SW 1271 (cell line): Measurements from ENCODE around the gene CFAP45.
"Not testable (repeated sequence)": the region's sequence is repeated elsewhere in the genome, so short reads cannot be mapped to it uniquely, and the experiment has no call there.

Experiments
- DNase-seq, 2 experiments: peaks; one replicate each; lab custom pipeline; 2025; lab: John Stamatoyannopoulos, UW

CFAP45 gene

DNA sequence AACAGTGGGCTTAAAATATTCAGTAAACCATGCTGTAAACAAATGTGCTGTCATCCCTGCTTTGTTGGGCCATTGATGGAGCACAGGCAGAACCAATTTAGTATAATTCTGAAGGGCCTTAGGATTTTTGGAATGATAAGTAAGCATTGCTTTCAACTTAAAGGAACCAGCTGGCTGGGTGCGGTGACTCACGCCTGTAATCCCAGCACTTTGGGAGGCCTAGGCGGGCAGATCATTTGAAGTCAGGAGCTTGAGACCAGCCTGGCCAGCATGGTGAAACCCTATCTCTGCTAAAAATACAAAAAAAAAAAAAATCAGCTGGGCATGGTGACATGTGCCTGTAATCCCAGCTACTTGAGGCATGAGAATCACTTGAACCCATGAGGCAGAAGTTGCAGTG is 4.1 kb upstream of the CFAP45 start:
- not testable (repeated sequence) for DNase-seq

DNA sequence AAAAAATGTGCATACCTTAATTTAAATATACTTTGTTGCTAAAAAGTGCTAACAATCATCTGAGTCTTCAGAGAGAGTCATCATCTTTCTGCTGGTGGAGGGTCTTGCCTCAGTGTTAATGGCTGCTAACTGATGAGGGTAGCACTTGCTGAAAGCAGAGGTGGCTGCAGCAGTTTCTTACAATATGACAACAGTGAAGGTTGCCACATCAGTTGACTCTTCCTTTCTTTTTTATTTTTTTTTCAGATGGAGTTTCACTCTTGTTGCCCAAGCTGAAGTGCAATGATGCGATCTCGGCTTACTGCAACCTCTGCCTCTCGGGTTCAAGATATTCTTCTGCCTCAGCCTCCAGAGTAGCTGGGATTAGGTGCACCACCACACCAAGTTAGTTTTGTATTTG is 2.6 kb upstream of the CFAP45 start:
- no peak for DNase-seq

DNA sequence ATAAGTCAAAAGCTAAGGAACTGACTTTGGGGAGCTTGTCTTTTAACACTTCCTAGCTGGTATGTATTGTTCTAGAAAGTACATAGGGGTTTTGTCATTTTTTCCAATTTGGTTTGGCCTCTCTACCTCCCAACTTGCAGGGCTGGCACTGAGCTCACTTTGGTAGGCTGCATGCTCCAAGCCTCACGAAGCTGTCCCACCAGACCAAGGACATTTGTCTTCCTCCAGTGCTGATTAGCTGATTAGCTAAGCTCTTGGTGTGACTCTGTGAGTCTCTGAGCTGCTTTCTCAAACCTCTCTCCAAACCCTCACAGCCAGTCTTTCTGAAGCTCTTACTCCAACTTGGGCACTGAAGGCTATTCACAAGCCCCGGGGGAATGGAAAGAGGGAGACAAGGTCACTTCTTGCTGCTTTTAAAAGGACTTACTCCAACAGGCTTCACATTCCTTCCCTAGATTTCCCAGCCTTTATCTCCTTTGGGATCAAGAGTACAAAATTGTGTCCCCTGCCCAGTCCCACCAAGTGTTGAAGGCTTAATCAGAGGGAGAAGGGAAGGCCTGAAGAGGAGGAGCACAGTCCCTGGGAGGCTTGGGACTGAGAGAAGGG is 893 bp upstream of the CFAP45 start:
- DNase-seq: no peak

DNA sequence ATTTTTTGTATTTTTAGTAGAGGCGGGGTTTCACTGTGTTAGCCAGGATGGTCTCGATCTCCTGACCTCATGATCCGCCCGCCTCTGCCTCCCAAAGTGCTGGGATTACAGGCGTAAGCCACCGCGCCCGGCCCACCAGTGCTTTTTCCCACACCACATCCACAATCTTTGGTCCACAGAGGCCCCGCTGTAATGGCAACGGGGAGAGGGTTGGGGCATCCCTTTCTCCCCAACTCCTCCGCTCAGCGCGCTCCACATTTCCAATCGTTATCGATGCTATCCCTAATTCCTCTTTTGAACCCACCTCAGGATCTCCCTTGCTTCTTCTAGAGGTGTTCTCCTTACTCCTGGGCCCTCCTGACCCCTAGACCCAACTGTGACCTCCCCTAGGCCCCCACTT is 331 bp downstream of the CFAP45 start:
- DNase-seq: not testable (repeated sequence)

DNA sequence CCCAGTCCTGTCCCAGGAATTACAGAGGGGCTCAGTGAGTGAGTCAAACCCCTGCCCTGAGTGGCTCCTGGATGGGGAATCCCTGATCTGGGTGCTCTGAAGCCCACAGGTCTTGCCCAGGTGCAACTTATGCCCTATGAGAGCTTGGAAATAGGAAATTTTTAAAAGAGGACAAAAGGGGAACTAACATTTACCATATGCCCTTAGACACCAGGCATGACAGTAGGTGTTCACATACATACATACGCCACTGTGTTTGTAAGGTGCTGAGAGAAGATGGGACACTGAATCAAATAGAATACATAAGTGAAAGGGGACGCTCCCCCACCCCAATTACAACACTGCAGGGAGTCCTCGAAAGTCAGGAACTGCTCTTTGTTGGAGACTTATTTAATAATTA is 1.4 kb downstream of the CFAP45 start:
- DNase-seq: no peak

- no peak for DNase-seq
Observed at GRCh38 chr1:159897962-159898361, 2.0 kb downstream of the CFAP45 start.

DNA sequence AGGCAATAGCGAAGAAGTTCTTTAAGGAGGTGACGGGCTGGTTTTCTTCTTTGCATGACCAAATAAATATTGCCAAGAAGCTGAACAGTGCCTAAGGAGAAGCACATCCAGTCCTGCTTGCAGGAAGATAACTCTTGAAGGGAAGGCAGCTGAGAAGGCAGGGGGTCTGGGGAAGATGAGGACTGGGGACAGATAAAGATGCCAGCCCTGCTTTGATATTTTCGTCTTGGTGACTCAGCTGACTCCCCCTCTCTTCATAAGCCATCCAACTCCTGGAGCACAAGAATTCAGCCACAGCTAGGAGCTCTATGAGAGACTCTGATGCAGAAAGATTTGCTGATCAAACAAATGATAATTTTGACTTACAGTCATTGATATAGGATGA is 3.4 kb downstream of the CFAP45 start:
- no peak for DNase-seq

- no peak for DNase-seq
Observed at GRCh38 chr1:159895836-159896545, 4.0 kb downstream of the CFAP45 start.

GRCh38 chr1:159895286-159895685 is 4.7 kb downstream of the CFAP45 start:
- no peak for DNase-seq

GRCh38 chr1:159892944-159893343 is 7.0 kb downstream of the CFAP45 start:
- no peak for DNase-seq

DNA sequence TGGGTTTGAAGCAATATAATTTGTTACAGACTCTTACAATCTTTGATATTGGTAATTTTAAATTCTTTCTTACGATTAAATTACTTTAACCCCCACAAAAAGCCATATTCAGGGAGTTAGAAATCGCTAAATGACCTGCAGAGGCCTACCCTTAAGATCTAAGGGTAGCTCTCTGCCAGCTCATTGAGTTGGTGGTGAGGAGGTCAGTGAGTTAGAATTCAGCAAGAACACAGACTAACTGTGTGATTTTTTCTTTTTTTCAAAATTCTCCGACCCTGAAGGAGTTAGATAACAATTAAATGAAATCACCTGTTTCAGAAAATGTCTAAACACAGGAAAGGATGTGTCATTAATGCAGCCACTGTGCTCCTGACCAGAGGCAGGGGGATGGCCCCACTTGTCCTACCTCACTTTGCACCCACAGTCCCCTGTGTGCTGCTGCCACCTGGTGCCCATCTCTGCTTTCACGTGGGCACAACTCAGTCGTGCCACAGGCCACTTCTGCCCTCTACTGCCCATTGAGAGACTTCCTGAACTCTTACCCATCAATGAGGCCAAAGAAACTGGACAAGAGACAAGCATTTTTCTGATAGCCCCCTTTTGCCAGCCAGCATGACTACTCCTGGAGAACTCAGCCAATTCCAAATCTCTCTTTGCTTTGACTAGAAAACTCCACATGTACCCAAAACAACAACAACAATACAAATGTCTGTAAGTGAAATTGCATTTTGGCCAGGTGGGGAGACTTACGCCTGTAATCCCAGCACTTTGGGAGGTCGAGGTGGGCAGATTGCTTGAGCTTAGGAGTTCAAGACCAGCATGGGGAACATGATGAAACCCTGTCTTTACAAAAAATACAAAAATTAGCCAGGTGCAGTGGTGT is 8.4 kb downstream of the CFAP45 start:
- peak; percentile 65 to 72 for DNase-seq

DNA sequence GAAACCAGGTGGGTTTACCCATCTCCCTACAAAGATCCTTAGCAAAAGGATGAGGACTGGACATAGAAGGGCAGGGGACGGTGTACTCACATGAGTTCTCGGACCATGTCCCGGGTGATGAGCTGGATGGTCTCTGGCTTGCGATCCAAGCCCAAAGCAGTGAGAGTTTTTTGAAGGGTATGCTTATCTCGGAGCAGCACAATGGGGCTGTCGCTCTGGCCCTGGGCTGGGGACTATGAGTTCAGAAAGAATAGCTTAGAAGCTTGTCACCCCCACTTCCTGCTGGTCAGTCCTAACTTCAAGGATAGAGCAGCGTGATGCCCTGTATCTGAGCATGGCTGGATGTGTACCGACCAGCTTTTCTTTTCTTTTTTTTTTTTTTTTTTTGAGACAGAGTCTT is 9.6 kb downstream of the CFAP45 start:
- DNase-seq: no peak

- peak; percentile 67 to 82 for DNase-seq
Observed at GRCh38 chr1:159889821-159890252, 10.1 kb downstream of the CFAP45 start.

DNA sequence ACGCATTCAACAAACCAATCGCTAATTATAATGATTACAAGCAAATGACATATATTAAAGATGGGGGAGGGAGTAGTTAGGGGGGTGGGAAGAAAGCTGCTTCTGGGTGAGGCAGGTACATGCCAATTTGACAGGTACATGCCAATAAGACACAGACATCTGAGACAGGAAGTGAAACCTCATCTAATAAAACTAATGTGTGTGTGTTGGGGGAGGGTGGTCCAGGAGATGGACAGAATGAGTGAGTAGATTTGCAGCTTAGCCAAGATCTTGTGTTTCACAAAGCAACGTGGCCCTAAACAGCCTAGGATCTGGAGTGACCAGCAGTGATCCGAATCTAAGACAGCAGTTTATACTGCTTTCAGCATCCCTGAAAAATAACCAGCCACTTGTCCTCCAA is 10.8 kb downstream of the CFAP45 start:
- DNase-seq: no peak

GRCh38 chr1:159884296-159884695 is 15.7 kb downstream of the CFAP45 start:
- DNase-seq: no peak

DNA sequence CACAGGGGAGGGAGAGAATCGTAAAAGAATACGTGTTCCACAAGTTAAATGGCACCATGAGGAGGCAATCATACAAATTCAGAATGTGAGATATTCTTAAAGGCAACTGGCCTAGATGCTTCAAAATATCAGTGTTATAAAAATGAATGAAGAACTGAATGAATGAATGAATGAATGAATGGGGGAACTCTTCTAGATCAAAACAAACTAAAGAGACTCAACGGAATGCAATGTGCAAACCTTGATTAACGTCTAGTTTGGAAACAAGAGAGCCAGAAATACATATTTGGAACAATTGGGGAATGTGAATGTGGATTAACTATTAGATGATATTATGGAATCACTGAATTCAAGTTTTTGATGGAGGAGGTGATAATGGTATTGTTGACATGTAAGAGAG is 16.8 kb downstream of the CFAP45 start:
- DNase-seq: no peak

DNA sequence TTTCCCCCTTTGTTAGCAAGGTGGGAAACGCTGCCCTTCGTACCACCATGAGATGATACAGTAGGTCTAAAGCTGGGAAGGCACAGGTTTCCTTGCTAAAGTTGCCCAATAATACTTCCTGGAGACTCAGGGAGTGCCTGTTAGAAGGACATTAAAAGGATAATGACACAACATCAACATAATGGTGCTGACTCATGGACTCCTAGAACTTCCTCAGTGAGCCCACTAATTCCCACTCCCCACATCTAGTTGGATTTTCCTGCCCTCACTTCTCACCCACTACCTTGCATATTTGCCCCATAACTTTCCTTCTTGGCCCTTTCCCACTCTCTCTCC is 17.5 kb downstream of the CFAP45 start:
- no peak for DNase-seq

- peak; percentile 44 to 77 for DNase-seq
Observed at GRCh38 chr1:159881622-159882526, 18.1 kb downstream of the CFAP45 start.

DNA sequence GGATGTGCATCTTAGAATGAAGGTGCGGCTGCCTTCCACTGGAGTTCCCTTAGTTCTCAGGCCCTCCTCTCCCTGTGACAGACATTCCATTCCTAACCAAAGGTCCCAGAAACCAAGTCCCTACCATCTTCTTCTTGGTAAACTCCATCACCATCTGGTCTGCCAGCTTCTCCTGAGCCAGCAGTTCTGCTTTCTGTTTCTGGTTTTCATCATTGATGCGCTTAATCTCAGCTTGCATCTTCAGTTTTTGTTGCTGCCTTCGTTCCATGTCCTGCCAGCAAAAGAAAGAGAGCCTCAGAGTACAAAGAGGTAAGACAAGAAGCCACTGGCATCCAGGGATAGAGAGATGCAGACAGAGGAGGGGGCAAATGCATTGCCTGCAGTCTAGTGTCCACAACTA is 19.5 kb downstream of the CFAP45 start:
- DNase-seq: no peak

DNA sequence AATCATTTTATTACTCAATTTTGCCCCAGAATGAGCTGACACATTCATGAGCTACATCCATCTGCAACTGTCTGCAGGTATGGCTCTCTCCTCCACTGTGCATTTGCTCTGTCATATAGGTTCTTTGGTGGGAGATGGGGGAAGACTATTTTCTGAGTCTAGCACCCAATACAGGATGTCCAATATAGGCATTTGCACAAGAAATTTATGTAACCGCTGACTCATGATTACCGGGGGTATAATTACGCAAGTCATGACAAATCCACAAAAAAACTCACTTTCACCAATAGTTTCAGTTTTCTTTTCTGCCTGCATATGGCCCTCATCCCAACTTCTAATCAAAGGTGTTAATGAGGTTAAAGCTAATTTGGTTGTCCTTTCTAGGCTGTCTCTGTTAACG is 20.0 kb downstream of the CFAP45 start:
- DNase-seq: no peak

DNA sequence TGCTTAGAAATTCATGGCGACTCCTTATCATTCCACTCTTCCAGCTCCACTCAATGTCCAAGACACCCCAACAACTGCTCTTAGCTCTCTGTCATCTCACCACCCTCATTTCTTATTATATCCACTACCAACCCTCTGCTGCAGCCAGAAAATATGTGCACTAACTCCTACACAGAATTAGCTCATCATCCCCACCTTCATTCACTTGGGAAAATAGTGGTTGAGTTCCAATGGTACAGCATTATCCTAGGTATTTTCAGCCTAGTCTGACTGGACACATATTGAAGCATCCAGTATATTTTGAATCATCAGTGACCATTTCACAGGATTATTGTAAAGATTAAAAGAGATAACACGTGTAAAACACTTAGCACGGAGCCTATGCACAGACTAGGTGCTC is 20.8 kb downstream of the CFAP45 start:
- no peak for DNase-seq
